Body of pancreas (tissue), 4 donors: ENCODE results near the gene COLEC12.

Source experiments
- POLR2A ChIP-seq, 3 donors: fragments of 450-650 bp; IDR thresholded peaks; one replicate each; pipeline ENCODE4 v1.6.1; 2016; ENCODE audit warnings: antibody characterized with exemption in 3 of 3, mild to moderate bottlenecking in 2 of 3
- TF ChIP-seq, protein P1 (sequence below), 7 experiments: fragments of 450-650 bp in 4 of 7; fragments of 200-600 bp in 3 of 7; sonication (generic) in 3 of 7; IDR thresholded peaks; one replicate each; pipeline ENCODE4 v1.5.1; 2016 to 2019; ENCODE audit warnings: antibody characterized with exemption in 7 of 7

DNA sequence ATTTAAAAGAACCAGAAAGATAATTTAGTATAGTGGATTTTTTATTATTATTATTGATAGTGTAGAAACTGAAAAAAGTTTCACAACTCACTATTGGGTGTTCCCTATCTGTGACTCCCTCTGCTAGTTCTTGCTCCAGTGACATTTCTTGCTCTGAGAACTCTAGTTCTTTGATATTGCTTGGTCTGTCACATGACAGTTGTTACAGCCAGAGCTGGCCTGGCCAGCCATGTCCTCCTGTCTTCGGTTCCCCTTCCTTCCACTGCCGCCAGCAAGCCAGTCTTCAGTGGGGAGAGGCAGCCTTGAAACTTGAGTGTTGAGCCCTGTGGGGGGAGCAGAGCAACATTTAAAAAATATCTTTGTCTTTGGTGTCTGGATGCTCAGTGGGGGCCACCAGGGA, 225.0 kb downstream of the COLEC12 start:
- TF ChIP-seq, protein P1, sequence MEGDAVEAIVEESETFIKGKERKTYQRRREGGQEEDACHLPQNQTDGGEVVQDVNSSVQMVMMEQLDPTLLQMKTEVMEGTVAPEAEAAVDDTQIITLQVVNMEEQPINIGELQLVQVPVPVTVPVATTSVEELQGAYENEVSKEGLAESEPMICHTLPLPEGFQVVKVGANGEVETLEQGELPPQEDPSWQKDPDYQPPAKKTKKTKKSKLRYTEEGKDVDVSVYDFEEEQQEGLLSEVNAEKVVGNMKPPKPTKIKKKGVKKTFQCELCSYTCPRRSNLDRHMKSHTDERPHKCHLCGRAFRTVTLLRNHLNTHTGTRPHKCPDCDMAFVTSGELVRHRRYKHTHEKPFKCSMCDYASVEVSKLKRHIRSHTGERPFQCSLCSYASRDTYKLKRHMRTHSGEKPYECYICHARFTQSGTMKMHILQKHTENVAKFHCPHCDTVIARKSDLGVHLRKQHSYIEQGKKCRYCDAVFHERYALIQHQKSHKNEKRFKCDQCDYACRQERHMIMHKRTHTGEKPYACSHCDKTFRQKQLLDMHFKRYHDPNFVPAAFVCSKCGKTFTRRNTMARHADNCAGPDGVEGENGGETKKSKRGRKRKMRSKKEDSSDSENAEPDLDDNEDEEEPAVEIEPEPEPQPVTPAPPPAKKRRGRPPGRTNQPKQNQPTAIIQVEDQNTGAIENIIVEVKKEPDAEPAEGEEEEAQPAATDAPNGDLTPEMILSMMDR (IDR thresholded peaks at IDR 0.05): no peak
- no peak for TF ChIP-seq POLR2A (IDR thresholded peaks at IDR 0.05)
